H1 (cell line): Measurements from ENCODE around the gene PCGF3. TPM values are rescaled to one million over a fixed set of nuclear protein-coding genes. Genes with fewer than 3 reads are reported as not detected.

Source experiments
- CTCF ChIA-PET: fragments of 300-600 bp; sonication (Branson Sonifier 250); formaldehyde crosslinking; loops from one replicate; lab custom pipeline; 2021; ENCODE audit not compliant: partially characterized antibody; lab: Charles Lee
- POLR2A ChIA-PET: fragments of 300-600 bp; sonication (Branson Sonifier 250); formaldehyde crosslinking; loops from one replicate; lab custom pipeline; 2021; ENCODE audit warnings: inconsistent platforms; ENCODE audit not compliant: partially characterized antibody; lab: Charles Lee
- DNase-seq, 2 experiments: peaks; one replicate each; pipeline versions ENCODE4 v3.0.0 to v3.0.0-alpha.2; 2010 to 2022; ENCODE audit warnings: low spot score in 2 of 2, low read depth in 1 of 2, mixed read lengths in 1 of 2
- FAIRE-seq: peaks from 2 replicates; lab custom pipeline; 2011; peaks lifted over from hg19 to GRCh38; lab: Jason Lieb, UNC
- H2AFZ ChIP-seq: 2 replicates; pipeline ENCODE4 v1.8.1; 2012; ENCODE audit warnings: low read length, inconsistent platforms
- H2AK5ac ChIP-seq: 2 replicates; pipeline ENCODE4 v1.6.1; 2013; ENCODE audit warnings: low read depth, low read length
- H2BK120ac ChIP-seq: replicated peaks from 2 replicates; pipeline ENCODE3; 2013; ENCODE audit warnings: low read depth, low read length, inconsistent platforms
- H2BK12ac ChIP-seq: 2 replicates; pipeline ENCODE4 v1.6.1; 2013; ENCODE audit warnings: low read depth, low read length
- H2BK15ac ChIP-seq: 2 replicates; pipeline ENCODE4 v1.6.1; 2013; ENCODE audit warnings: low read length
- H2BK20ac ChIP-seq: 2 replicates; pipeline ENCODE4 v1.6.1; 2013; ENCODE audit warnings: low read length
- H2BK5ac ChIP-seq: 2 replicates; pipeline ENCODE4 v1.6.1; 2013; ENCODE audit warnings: low read depth, low read length
- H3K14ac ChIP-seq: 2 replicates; pipeline ENCODE4 v1.6.1; 2013; ENCODE audit warnings: inconsistent platforms; ENCODE audit not compliant: insufficient read length
- H3K18ac ChIP-seq: 2 replicates; pipeline ENCODE4 v1.6.1; 2013; ENCODE audit warnings: low read length; ENCODE audit errors: extremely low read depth
- H3K23ac ChIP-seq: 2 replicates; pipeline ENCODE4 v1.6.1; 2013; ENCODE audit warnings: inconsistent platforms; ENCODE audit not compliant: insufficient read length
- H3K23me2 ChIP-seq: 2 replicates; pipeline ENCODE4 v1.6.1; 2013; ENCODE audit warnings: low read depth, low read length
- H3K27ac ChIP-seq: 2 replicates; pipeline ENCODE4 v1.6.1; 2011; ENCODE audit warnings: low read depth, low read length, inconsistent platforms
- H3K27me3 ChIP-seq, 4 experiments: replicated peaks in 1 of 4; 1 replicate in 1 of 4; 2 replicates in 3 of 4; pipeline versions ENCODE4 v1.6.1 to v1.8.1; 2011 to 2013; ENCODE audit warnings: low read length in 3 of 4, mild to moderate bottlenecking in 3 of 4, inconsistent platforms in 2 of 4, mixed read lengths in 2 of 4, moderate library complexity in 1 of 4; ENCODE audit not compliant: control insufficient read depth in 3 of 4, insufficient read depth in 3 of 4; ENCODE audit errors: extremely low read depth in 1 of 4
- H3K36me3 ChIP-seq, 4 experiments: 2 replicates each; pipeline versions ENCODE4 v1.6.1 to v1.8.1; 2011 to 2013; ENCODE audit warnings: mild to moderate bottlenecking in 4 of 4, low read length in 3 of 4, moderate library complexity in 2 of 4, control low read depth in 1 of 4, inconsistent platforms in 1 of 4; ENCODE audit not compliant: insufficient read depth in 4 of 4, control insufficient read depth in 2 of 4
- H3K4ac ChIP-seq: replicated peaks from 2 replicates; pipeline ENCODE3; 2013; ENCODE audit warnings: low read length, low read depth, mixed read lengths, inconsistent platforms; ENCODE audit not compliant: insufficient read length
- H3K4me1 ChIP-seq, 4 experiments: replicated peaks in 1 of 4; 1 replicate in 1 of 4; 2 replicates in 3 of 4; pipeline versions ENCODE4 v1.6.1 to v1.8.1; 2011 to 2013; ENCODE audit warnings: low read length in 3 of 4, inconsistent platforms in 2 of 4, mixed read lengths in 1 of 4; ENCODE audit not compliant: insufficient read depth in 4 of 4, control insufficient read depth in 3 of 4
- H3K4me2 ChIP-seq, 2 experiments: 2 replicates each; pipeline versions ENCODE4 v1.6.1 to v1.8.1; 2011 to 2013; ENCODE audit warnings: low read depth in 2 of 2, low read length in 2 of 2, control low read depth in 1 of 2, inconsistent platforms in 1 of 2, mild to moderate bottlenecking in 1 of 2; ENCODE audit not compliant: insufficient read depth in 1 of 2
- H3K4me3 ChIP-seq, 4 experiments: fragments of 200-600, 300-600 bp in 1 of 4; sonication (generic), shearing (Covaris generic), sonication (Bioruptor Twin) in 1 of 4; 2 replicates each; pipeline versions ENCODE4 v1.5.1 to v1.8.1; 2011 to 2016; ENCODE audit warnings: low read length in 4 of 4, low read depth in 3 of 4, control low read depth in 2 of 4, inconsistent platforms in 2 of 4, mild to moderate bottlenecking in 2 of 4, mixed read lengths in 1 of 4, moderate library complexity in 1 of 4; ENCODE audit not compliant: insufficient read depth in 2 of 4; ENCODE audit errors: extremely low read depth in 1 of 4
- H3K56ac ChIP-seq: replicated peaks from 2 replicates; pipeline ENCODE3; 2013; ENCODE audit warnings: low read depth, mild to moderate bottlenecking, mixed read lengths, low read length, inconsistent platforms; ENCODE audit not compliant: insufficient read length
- H3K79me1 ChIP-seq: 2 replicates; pipeline ENCODE4 v1.6.1; 2013; ENCODE audit warnings: low read depth, low read length, control low read depth
- H3K79me2 ChIP-seq, 2 experiments: 2 replicates each; pipeline versions ENCODE4 v1.6.1 to v1.8.1; 2012 to 2013; ENCODE audit warnings: low read length in 2 of 2, mild to moderate bottlenecking in 2 of 2, inconsistent platforms in 1 of 2; ENCODE audit not compliant: insufficient read depth in 2 of 2, control insufficient read depth in 1 of 2
- H3K9ac ChIP-seq, 4 experiments: replicated peaks in 1 of 4; 1 replicate in 1 of 4; 2 replicates in 3 of 4; pipeline versions ENCODE4 v1.6.1 to v1.8.1; 2011 to 2013; ENCODE audit warnings: low read depth in 3 of 4, low read length in 3 of 4, control low read depth in 2 of 4, mild to moderate bottlenecking in 2 of 4, moderate library complexity in 2 of 4, inconsistent platforms in 1 of 4; ENCODE audit errors: extremely low read depth in 1 of 4
- H3K9me3 ChIP-seq, 2 experiments: 2 replicates each; pipeline versions ENCODE4 v1.6.1 to v1.8.1; 2012 to 2013; ENCODE audit warnings: mild to moderate bottlenecking in 2 of 2, moderate library complexity in 2 of 2, control low read depth in 1 of 2, inconsistent platforms in 1 of 2, low read depth in 1 of 2, low read length in 1 of 2, mixed read lengths in 1 of 2; ENCODE audit not compliant: insufficient read depth in 2 of 2
- H4K20me1 ChIP-seq, 2 experiments: replicated peaks in 1 of 2; 2 replicates each; pipeline versions ENCODE3 to v1.8.1; 2011 to 2013; ENCODE audit warnings: inconsistent platforms in 2 of 2, low read length in 2 of 2, mild to moderate bottlenecking in 1 of 2; ENCODE audit not compliant: insufficient read depth in 2 of 2, control insufficient read depth in 1 of 2
- H4K5ac ChIP-seq: 2 replicates; pipeline ENCODE4 v1.6.1; 2013; ENCODE audit warnings: low read length, low read depth, mixed read lengths, inconsistent platforms; ENCODE audit not compliant: insufficient read length
- H4K8ac ChIP-seq: 2 replicates; pipeline ENCODE4 v1.8.0; 2013; ENCODE audit warnings: mild to moderate bottlenecking, moderate library complexity, low read length, inconsistent platforms; ENCODE audit not compliant: insufficient read depth; ENCODE audit errors: extremely low read depth
- H4K91ac ChIP-seq: replicated peaks from 2 replicates; pipeline ENCODE3; 2013; ENCODE audit warnings: low read length, mixed read lengths, inconsistent platforms; ENCODE audit not compliant: insufficient read length
- ASH2L ChIP-seq: fragments of 200-600, 300-600 bp; sonication (generic); IDR thresholded peaks from one replicate; pipeline ENCODE4 v1.7.1; 2017; ENCODE audit warnings: low read length
- CBX8 ChIP-seq: fragments of 300-800, 300-1000 bp; sonication (generic); IDR thresholded peaks from 2 replicates; pipeline ENCODE4 v1.7.1; 2016; ENCODE audit warnings: low read depth, low read length, borderline replicate concordance
- CTBP2 ChIP-seq: IDR thresholded peaks from 2 replicates; pipeline ENCODE4 v1.7.0; 2011; ENCODE audit warnings: borderline replicate concordance, mild to moderate bottlenecking, moderate library complexity, mixed read lengths, low read length; ENCODE audit not compliant: insufficient read depth, insufficient read length
- EZH2 ChIP-seq: fragments of 200-600 bp; sonication (generic); IDR thresholded peaks from 2 replicates; pipeline ENCODE4 v1.7.1; 2012; ENCODE audit warnings: low read depth, mild to moderate bottlenecking, moderate library complexity, low read length, inconsistent platforms; ENCODE audit not compliant: severe bottlenecking
- GTF2F1 ChIP-seq: IDR thresholded peaks from 2 replicates; pipeline ENCODE4 v1.6.1; 2012; ENCODE audit warnings: low read depth, low read length, improper control_type of control experiment, borderline replicate concordance
- JUND ChIP-seq: IDR thresholded peaks from 2 replicates; pipeline ENCODE4 v1.6.1; 2011; ENCODE audit warnings: mild to moderate bottlenecking, improper control_type of control experiment, low read length
- KDM5A ChIP-seq: fragments of 200-600 bp; IDR thresholded peaks from 2 replicates; pipeline ENCODE4 v1.7.1; 2012; ENCODE audit warnings: mild to moderate bottlenecking, low read length, inconsistent platforms, mixed read lengths
- POU5F1 ChIP-seq: IDR thresholded peaks from 2 replicates; pipeline ENCODE4 v1.6.1; 2011; ENCODE audit warnings: low read depth, mild to moderate bottlenecking, low read length, moderate library complexity
- SIN3A ChIP-seq, 2 experiments: IDR thresholded peaks in 1 of 2; conservative IDR thresholded peaks in 1 of 2; 2 replicates each; pipeline ENCODE4 v1.6.1; 2011 to 2012; ENCODE audit warnings: low read length in 2 of 2, improper control_type of control experiment in 1 of 2, low read depth in 1 of 2, mild to moderate bottlenecking in 1 of 2
- SP4 ChIP-seq: IDR thresholded peaks from 2 replicates; pipeline ENCODE4 v1.6.1; 2012; ENCODE audit warnings: low read length, inconsistent platforms
- SRF ChIP-seq: IDR thresholded peaks from 2 replicates; pipeline ENCODE4 v1.6.1; 2011; ENCODE audit warnings: mild to moderate bottlenecking, low read depth, low read length, moderate library complexity
- WGBS, 2 experiments: shearing (Covaris generic) in 1 of 2; methylation state at CpG; one replicate each; pipeline versions ENCODE4 v1.1.6 to v1.1.7; 2013 to 2015; ENCODE audit warnings: low lambda C conversion rate in 2 of 2, mixed read lengths in 2 of 2, inconsistent platforms in 1 of 2, low coverage in 1 of 2, missing lambda C conversion rate in 1 of 2; ENCODE audit not compliant: insufficient replicate concordance in 2 of 2, insufficient coverage in 1 of 2, insufficient read length in 1 of 2; ENCODE audit errors: extremely low coverage in 1 of 2, missing lambda C conversion rate in 1 of 2; 5-methylcytosine and 5-hydroxymethylcytosine counted together
- polyA plus RNA-seq, 7 experiments: library from polyadenylated mRNA; depleted of rRNA in 3 of 7; stranded (reverse) in 5 of 7; unstranded in 2 of 7; fragments of >200 nt in 5 of 7; fragments of 200-250 nt in 2 of 7; gene quantifications; 1 replicate in 5 of 7; 2 replicates in 1 of 7; 4 replicates in 1 of 7; pipeline versions ENCODE4 v1.2.1 to v1.2.3, GENCODE V29; 2011 to 2013; ENCODE audit warnings: missing spikeins in 2 of 7, mixed read lengths in 2 of 7
- total RNA-seq: library from RNA; stranded (reverse); fragmentation: NEBNext Ultra II Directional; extraction: Animal tissue kit (Norgen Biotek cat#: 25700); gene quantifications from 2 replicates; pipeline ENCODE4 v1.2.1, GENCODE V29; 2021
- TF ChIP-seq, protein P1 (sequence below): IDR thresholded peaks from 2 replicates; pipeline ENCODE4 v1.6.1; 2012; ENCODE audit warnings: low read length, inconsistent platforms

PCGF3 gene
- total and polyA plus RNA-seq, 2 of the 8 experiments (the other 6 are each of a cell fraction or from before 2014, with no cell fraction given), result 52.7 to 52.9 TPM

DNA sequence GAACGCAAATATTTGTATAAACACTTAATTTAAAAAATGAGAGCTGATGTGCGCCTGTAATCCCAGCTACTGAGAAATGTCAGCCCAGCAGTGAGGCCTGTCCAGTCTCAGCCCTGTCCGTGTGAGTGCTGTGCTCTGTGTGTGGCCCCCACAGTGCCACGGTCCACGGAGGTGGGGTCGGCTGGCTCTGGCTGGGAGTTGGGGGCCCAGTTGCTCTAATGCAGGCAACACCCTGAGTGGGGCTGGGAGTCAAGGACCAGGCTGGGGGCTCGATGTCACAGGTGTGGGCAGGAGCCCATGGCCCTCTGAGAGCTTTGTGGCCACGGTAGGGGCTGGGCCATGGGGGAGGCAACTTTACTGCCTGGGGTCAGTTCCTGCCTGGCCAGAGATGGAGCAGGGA, 12.8 kb downstream of the PCGF3 start:
- Histone ChIP-seq H3K4me3 (no peak overlapping the region), H2AK5ac (no peak overlapping the region), H3K23me2 (no peaks in the 10 kb centered on the region), H4K20me1 (peaks cover 25 to 49% of the 10 kb centered on the region in 2 experiments), H3K23ac (no peak overlapping the region), H2BK15ac (no peak overlapping the region), H3K79me1 (peaks cover 37% of the 10 kb centered on the region), H2AFZ (no peak overlapping the region), H2BK20ac (no peak overlapping the region), H2BK120ac (no peak overlapping the region), H3K79me2 (peaks cover 1 to 80% of the 10 kb centered on the region in 2 experiments; a peak in 3 of 4 replicates), H4K91ac (no peak overlapping the region), H2BK5ac (no peak overlapping the region), H3K4ac (no peak overlapping the region), H3K14ac (no peak overlapping the region), H3K4me2 (no peak overlapping the region), H3K18ac (no peak overlapping the region), H4K8ac (peak overlapping the region; percentile 25; the same call in 1 of the 2 replicates), H4K5ac (no peak overlapping the region), H3K36me3 (peaks cover 0 to 9% (median 0%) of the 10 kb centered on the region in 4 experiments; a peak in 2 of 8 replicates), H3K9me3 (no peaks in the 10 kb centered on the region), H3K27me3 (no peaks in the 10 kb centered on the region), H3K9ac (peak overlapping the region in 1 of 4 experiments; percentile 15; a peak in 1 of 7 replicates), H2BK12ac (no peak overlapping the region), H3K4me1 (no peaks in the 10 kb centered on the region), H3K27ac (no peak overlapping the region), H3K56ac (no peak overlapping the region)
- WGBS, 2 experiments, result 94% methylated on average over 8 of the region's 8 CpGs; no CpG with 5 or more reads in 1 of the 2 experiments
- ChIA-PET CTCF (interaction anchor here (1.8 to 2.8 kb wide), 2 partner anchors 24 to 34 kb away, joined by 7 to 16 read pairs; no protein-coding TSS in a partner anchor), POLR2A (interaction anchor here (0.6 kb wide), 2 partner anchors 27 to 34 kb away, joined by 3 to 4 read pairs; no protein-coding TSS in a partner anchor)
- no peak for DNase-seq
- FAIRE-seq, result no peak
- TF ChIP-seq ASH2L (no peak), SIN3A (conservative IDR thresholded peaks at IDR 0.05 in 1 of 2, IDR thresholded peaks at IDR 0.05 in 1 of 2; ENCODE audit: low read depth in 1 of 2, low read length in 2 of 2) (no peak), CTBP2 (no peak), CBX8 (no peak), EZH2 (no peak), GTF2F1 (no peak), POU5F1 (no peak), SP4 (no peak), JUND (no peak), SRF (no peak), KDM5A (no peak)
- TF ChIP-seq, protein P1, sequence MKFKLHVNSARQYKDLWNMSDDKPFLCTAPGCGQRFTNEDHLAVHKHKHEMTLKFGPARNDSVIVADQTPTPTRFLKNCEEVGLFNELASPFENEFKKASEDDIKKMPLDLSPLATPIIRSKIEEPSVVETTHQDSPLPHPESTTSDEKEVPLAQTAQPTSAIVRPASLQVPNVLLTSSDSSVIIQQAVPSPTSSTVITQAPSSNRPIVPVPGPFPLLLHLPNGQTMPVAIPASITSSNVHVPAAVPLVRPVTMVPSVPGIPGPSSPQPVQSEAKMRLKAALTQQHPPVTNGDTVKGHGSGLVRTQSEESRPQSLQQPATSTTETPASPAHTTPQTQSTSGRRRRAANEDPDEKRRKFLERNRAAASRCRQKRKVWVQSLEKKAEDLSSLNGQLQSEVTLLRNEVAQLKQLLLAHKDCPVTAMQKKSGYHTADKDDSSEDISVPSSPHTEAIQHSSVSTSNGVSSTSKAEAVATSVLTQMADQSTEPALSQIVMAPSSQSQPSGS, result no peak
